NCI-H2107 treated with DMSO at 0.1 percent for 48 hours (cell line): Measurements from ENCODE around the gene NSL1.
"Not testable (repeated sequence)": the region's sequence is repeated elsewhere in the genome, so short reads cannot be mapped to it uniquely, and the experiment has no call there.

Experiments
- DNase-seq: peaks from one replicate; lab custom pipeline; 2025; ENCODE audit not compliant: unreplicated experiment; lab: John Stamatoyannopoulos, UW

Gene NSL1

DNA sequence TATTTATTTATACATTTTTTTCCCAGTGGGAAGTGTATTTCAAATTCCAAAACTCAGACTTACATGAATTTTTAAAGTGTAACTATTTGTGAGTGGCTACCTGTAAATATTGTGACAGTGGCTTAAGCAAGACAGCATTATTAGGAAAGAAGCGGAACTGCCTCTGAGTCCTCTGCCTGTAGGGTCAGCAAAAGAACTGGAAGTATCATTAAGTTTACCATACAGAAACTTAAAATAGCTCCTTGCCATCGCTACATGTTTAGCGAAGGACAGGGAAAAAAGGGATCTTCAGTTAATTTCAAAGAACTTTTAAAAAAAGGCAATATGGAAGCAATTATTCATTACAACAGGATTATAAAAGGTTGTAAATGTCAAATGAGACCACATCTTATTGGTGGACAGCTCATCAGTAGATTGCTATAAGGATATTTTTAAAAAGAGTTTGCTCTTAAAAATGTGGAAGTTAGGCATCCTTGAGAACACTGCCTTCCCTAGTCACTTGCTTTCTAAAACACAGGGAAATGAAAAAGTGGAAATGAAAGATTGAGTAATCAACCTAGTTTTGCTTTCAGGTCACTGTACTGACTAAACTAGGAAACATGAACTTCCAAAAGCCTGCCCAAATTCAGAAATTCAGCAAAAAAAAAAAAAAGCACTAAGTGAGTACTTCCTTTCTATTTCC is 39.2 kb downstream of the NSL1 start:
- no peak for DNase-seq

DNA sequence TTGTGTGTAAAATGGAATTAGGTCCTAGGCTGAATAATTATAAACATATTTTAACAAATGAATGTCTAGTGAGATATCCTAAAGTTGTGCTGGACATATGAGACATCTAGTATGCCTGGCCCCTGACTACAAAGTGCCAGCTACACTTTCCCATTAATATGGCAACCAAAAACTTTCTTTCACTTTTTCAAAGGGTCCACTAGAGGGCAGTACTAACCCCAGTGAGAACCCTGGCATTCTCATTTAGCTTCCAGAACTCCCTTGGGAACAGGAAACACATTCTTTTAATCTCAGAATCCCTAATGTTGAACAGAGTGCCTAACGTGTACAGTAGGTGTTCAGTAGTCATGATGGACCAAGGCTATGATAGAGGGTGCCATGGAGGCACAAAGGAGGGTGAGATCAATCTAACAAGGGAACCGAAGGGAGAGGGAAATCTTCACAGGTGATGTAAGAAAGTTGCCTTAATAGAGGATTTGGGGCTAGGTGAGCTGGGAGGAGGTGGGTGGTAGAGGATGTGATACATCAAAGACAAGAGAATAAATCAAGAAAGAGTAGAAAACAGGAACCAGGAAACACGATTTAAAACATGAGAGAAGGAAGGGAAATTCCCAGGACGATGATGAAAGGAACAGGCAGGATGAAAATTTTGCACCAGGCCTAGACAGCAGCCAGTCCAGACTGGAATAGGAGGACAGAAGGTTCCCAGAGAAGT is 41.6 kb downstream of the NSL1 start:
- peak; percentile 69 for DNase-seq

DNA sequence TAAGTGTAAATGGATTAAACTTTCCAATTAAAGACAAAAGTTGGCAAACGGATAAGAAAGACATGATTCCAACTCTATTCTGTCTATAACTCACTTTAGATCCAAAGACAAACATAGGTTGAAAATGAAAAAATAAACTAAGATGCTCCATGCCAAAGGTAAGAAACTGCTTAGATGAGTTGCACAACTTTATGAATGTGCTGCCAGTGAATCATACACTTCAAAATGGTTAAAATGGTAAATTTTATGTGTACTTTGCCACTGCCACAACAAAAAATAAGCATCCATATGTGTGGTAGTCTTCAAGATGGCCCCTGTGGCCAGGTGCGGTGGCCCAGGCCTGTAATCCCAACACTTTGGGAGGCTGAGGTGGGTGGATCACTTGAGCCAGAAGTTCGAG is 45.0 kb downstream of the NSL1 start:
- no peak for DNase-seq

DNA sequence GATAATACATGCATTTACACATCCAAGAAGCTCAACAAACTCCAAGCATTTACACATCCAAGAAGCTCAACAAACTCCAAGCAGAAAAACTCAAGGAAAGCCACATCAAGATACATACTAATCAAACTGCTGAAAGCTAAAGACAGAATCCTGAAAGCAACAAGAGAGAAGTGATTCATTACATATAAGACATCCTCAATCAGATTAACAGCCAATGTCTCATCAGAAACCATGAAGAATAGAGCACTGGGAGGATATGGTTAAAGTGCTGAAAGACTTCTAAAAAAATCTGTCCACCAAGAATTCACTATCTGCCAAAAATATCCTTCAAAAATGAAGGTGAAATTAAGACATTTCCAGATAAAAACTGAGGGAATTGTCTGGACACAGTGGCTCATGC is 46.3 kb downstream of the NSL1 start:
- DNase-seq: no peak

DNA sequence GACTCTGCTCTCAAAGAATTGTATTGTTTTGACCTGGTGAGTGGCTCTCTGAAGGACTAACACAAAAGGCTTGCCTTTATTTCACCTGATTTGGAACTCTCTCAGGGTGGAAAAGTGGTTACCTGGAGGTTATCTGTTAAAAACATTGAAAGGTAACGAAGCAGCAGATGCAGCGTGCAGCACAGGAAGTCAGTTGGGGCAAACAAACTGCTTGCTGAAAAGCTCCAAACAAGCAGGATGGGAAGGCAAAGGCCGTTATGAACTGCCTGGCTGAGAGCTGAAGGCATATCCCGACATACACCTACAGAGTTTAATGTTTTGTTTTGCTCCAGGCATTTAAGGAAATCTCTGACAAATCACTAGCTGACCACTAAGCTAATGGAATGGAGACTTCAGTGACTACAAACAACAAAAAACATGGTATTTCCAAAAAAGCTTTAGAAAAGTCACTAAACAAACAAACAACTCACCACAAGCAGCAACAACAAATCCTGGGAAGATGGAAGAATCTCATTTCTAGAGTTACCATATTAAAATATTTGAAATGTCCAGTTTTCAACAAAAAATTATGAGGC is 47.6 kb downstream of the NSL1 start:
- DNase-seq: no peak

DNA sequence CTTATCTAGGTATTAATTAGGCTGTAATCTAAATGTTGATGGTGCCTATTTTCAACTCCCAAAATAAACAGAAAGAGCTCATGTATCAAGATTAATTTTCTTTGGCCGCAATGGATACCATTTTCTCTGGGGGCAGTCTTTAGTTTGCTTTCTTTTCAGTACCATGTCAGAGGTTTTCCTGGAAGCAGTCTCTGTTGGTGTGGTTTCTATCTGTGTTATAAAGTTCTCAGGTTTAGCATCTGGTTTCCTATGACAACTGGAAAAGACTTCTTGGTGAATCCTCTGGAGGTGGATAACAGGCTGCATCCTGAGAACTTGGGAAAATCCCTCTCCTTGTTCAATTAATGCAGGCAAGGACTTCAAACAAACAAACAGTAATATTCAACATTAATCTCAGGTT is 53.2 kb downstream of the NSL1 start:
- DNase-seq: no peak

DNA sequence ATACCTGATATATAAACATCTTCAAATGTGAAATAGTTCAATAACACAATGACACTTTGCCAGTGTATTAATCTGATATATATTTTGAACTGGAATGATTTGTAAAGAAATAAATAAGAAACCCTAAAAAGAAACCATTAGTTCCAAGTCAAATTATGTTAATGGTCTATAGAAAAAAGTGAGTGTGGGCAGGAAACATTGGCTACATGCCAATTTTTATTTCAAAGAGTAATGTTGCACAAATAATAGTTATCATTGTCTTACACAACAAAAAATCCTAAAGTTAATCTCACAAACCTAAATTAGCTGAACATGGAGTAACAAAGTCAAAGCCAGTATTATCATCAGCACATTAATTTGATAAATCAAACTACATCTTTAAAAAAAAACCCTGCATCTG is 54.0 kb downstream of the NSL1 start:
- DNase-seq: no peak

DNA sequence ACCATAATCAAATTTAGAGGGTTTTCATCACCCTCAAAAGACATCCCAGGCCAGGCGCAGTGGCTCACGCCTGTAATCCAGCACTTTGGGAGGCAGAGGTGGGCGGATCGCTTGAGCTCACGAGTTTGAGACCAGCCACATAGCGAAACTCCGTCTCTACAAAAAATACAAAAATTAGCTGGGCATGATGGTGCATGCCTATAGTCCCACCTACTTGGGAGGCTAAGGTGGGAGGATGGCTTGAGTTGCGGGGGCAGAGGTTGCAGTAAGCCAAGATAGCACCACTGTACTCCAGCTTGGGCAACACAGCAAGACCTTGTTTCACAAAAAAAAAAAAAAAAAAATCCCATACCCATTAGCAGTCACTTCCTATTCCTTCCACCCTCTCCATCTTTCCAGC is 58.5 kb downstream of the NSL1 start:
- no peak for DNase-seq

DNA sequence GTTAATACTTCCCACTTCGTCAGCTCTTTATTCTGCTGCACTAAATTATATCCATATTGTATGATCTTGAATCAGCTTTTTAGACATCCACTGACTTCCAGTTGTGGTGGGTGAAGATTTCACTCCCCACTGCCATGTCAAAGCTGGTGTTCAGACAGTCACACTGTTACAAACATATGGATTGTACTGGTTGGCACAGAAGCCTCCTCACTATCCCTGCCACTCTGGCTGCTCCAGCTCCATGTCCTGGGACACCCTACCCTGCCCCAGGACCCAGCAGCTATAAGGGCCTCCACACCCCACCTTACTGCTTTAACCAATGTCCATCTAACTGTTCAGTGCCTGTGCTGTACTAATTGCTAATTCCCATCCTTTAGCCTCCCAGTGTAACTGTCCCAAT is 59.9 kb downstream of the NSL1 start:
- no peak for DNase-seq

DNA sequence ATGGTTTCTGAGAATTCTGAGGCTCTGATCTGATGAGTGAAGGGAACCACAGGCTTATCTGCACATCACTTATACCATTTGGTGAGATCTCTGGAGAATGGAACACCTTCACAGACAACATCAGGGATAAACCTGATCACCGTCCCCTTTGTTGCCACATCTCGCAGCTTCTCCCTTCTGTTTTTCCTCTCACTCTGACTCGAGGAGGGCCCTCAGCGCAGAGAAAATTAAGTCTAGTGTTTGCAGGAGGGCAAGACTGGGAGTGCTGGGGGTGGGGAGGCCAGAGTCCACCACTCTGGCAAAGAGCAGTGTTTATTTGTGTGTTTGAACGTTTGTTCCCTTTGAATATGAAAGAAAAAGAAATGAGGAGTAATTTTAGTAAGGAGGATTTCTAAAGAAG is 63.0 kb downstream of the NSL1 start:
- no peak for DNase-seq

DNA sequence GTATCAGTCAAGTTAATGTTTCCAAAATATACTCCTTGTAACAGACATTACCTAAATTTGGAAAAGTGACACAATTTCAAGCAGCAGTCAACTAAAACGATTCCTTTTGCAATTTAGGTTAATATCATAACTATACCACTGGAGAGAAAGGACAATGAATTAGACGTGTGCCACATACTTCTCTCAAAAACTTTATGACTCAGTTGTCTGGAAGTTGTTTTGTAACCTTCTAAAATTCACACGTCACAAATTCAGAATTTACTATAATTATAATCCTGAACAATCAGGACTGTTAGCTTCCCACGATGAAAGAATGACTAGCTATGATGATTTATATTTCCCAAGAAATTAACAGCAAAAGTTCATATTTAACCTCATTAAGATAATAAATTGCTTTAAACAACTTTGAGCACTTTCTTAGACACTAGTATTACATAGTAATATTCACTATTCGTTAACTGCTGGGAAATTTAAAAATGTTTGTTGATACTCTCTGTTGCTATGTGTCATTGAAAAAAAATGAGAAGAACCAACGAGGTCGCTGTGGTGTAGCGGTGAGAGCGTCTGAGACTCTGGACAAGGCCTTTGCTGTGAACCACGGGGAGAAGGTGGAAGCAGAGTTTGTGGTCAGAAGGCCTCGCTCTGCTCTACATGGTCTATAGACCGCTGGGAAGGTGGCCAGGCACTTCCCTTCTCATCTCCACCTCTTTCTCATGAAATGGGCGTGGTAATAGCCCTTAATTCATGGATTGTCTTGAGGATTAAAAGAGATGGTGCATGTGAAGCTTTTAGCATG is 64.0 kb downstream of the NSL1 start:
- DNase-seq: no peak

DNA sequence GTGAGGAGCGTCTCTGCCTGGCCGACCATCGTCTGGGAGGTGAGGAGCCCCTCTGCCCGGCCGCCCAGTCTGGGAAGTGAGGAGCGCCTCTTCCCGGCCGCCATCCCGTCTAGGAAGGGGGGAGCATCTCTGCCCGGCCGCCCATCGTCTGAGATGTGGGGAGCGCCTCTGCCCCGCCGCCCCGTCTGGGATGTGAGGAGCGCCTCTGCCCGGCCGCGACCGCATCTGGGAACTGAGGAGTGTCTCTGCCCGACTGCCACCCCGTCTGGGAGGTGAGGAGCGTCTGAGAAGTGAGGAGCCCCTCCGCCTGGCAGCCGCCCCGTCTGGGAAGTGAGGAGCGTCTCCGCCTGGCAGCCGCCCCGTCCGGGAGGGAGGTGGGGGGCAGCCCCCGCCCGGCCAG is 66.9 kb downstream of the NSL1 start:
- DNase-seq: not testable (repeated sequence)

DNA sequence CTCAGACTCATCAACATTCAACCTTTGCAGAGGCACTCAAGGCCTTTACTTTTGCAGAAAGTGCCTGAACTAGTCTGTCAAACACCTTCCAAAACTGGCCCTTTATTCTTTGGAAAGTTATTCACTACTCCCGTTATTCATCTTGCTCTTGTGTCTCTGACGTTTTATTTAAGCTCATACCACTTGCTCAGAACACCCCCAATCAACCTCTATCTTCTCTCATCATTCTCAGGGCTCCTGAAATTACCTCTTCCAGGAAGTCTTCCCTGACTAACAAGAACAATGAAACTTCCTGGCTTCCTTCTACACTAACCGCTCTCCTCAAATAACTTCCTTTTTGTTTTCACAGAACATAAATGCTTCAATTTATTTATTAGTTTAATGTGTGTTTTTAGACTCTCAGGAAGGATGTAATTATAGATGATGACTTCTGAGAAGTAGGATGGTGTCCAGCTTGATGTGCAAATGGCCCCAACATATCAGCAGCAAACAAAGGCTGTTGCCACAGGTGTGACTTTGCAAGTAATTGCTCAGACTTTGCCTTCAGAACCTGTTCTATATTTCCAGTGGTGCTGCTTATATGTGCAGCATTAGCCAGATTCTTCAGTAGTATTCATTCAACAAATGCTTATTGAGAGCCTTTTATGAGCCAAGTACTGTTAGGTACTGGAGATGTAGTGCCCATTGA is 69.2 kb downstream of the NSL1 start:
- no peak for DNase-seq

DNA sequence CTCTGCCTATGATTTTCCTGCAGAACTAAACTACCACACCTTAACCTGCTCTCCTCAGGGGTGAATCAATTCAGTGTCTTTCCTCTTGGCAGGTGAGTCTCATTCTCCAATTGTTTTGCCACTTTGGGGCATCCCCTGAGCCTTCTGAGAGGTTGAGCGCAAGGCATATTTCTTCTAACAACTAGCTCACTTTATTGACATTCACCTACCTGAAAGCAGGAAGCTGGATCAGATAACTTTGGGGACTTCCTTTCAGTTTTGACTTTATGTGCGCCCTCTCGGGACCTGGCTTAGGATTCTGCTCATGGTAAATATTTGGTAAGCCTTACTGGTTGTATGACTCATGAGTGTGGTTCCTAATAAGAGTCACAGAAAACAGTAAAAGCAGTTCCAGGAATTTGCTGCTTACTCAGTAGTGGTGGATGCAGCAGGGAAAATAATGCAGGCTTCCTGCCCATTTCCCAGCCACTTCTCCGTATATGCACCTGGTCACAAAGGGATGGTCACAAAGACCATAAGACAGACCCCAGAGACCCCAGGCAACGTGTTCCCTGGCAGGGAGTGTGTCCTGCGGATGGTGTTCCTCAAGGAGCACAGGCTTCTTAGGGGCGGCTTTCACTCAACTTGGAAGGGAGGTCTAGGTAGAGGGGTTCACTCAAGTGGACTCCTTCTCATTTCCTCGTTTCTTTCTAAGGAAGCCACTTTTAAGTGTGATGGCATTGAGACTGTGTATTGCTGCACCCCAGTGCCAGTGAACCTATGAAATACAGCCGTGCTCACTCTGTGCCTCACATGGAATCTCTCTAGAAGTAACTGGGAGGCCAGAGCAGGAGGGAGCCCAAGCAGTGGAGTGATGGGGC is 70.0 kb downstream of the NSL1 start:
- no peak for DNase-seq

DNA sequence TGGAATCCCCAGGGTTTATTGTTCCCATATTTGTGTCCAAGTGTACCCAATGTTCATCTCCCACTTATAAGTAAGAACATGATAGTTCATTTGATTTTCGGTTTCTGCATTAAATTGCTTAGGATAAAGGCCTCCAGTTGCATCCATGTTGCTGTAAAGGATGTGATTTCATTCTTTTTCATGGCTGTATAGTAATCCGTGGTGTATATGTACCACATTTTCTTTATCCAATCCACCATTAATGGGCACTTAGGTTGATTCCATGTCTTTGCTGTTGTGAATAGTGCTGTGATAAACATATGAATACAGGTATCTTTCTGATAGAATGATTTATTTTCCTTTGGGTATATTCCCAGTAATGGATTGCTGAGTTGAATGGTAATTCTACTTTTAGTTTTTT is 71.9 kb downstream of the NSL1 start:
- DNase-seq: no peak

DNA sequence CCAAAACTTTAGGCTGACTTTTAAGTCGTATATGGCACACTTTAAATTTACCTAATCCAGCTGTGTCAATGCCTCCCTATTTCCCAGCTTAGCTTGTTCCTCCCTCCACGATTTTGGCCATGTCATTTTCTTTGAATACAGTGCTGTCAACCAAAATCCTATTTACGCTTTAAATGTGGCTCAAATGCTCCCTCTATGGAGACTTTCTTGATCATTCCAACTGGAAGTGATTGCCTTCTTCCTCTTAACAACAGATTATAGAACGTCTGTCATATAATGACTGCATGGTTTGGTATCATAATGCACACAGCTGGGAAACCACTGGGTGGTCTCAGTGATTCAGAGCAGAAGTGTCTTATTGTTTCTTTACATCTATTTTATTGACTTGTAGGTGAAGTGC is 73.1 kb downstream of the NSL1 start:
- no peak for DNase-seq

DNA sequence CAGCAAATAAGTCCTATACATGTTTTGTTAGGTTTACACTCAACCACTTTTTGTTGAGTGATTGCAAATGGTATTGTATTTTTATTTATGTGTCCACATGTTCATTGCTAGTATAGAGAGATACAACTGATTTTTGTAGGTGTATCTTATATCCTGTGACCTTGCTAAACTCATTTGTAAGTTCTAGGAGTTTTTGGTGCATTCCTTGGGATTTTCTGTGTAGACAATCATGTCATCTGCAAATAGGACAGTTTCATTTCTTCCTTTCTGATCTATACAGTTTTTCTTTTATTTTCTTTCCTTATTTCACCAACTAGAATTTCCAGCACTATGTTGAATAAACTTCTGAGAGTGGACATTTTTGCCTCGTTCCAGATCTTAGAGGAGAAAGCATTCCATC is 75.4 kb downstream of the NSL1 start:
- no peak for DNase-seq

DNA sequence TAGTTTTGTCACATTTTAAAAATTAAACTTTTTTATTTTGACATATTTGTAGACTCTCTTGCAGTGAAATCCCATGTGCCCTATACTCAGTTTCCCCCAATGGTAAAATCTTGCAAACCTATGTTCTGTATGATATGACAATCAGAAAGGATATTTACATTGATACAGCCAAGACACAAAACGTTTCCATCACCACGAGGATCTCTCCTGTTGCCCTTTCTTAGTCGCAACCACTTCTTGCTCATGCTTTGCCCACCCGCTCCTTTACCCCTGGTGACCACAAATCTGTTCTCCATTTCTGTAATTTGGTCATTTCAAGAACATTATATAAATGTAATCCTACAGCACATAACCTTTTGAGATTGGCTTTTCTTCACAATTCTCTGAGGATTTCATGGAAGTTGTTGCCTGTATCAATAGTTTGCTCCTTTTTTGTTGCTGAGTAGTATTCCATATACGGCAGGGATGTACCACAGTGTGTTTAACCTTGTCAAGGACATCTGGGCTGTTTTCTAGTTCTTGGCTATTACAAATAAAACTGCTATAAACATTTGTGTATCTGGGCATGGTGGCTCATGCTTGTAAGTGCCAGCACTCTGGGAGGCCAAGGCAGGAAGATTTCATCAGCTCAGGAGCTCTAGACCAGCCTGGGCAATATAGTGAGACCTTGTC is 78.0 kb downstream of the NSL1 start:
- no peak for DNase-seq

DNA sequence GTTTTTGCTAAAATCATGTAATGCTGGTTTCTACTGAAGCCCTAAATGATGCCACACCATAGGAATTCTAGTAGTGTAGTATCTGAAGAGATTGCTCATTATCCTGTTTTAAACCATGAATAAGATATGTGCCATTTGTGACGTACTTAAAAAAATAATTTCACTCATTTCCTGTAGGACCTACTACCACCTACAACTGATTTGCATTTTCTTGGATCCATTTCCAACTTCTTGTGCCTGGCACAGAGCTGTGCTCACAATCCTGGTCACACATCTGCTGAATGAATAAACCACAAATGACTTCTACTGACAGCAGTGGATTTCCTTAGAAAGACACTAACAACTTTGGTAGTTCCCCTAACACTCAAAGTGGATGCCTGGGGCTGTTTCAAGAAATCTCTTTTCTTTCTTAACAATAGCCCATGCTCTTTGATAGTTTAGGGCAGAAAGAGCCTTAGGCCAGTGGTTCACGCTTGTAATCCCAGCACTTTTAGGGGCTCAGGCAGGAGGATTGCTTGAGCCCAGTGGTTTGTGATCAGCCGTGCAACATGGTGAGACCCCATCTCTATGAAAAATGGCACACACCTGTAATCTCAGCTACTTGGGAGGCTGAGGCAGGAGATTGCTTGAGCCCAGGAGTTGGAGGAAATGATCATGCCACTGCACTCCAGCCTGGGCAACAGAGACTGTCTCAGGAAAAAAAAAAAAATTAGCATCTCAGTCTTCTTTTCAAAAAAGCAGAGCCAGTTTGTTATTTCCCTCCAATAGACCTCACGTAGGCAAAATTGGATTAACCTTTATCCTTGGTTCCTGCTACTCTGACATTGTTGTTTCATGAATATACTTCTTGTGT is 78.9 kb downstream of the NSL1 start:
- DNase-seq: no peak
